Ascending aorta (tissue), 2 donors: ENCODE data around the gene MTG2. TPM values are rescaled to one million over a fixed set of nuclear protein-coding genes. Genes with fewer than 3 reads are reported as not detected.
"Not testable (repeated sequence)": the region's sequence is repeated elsewhere in the genome, so short reads cannot be mapped to it uniquely, and the experiment has no call there.

Experiments used
- DNase-seq, 2 donors: peaks; one replicate each; pipeline ENCODE4 v3.0.0-alpha.2; 2019; ENCODE audit warnings: low spot score in 2 of 2
- H3K27ac ChIP-seq, 2 donors: fragments of 200-600 bp; sonication (generic); one replicate each; pipeline ENCODE4 v1.5.1; 2016 to 2017; ENCODE audit warnings: mild to moderate bottlenecking in 1 of 2
- H3K27me3 ChIP-seq: fragments of 200-600 bp; sonication (generic); one replicate; pipeline ENCODE4 v1.5.1; 2017
- H3K36me3 ChIP-seq, 2 donors: fragments of 200-600 bp; sonication (generic); one replicate each; pipeline ENCODE4 v1.5.1; 2016
- H3K4me1 ChIP-seq, 2 donors: fragments of 200-600 bp; sonication (generic); one replicate each; pipeline ENCODE4 v1.5.1; 2016 to 2017; ENCODE audit warnings: mild to moderate bottlenecking in 1 of 2
- H3K4me3 ChIP-seq, 2 donors: fragments of 200-600 bp; sonication (generic); one replicate each; pipeline ENCODE4 v1.5.1; 2016 to 2017; ENCODE audit warnings: mild to moderate bottlenecking in 1 of 2
- H3K9me3 ChIP-seq, 2 donors: fragments of 200-600 bp; sonication (generic); one replicate each; pipeline ENCODE4 v1.5.1; 2016
- CTCF ChIP-seq, 3 experiments: fragments of 200-600 bp in 2 of 3; fragments of 450-650 bp in 1 of 3; sonication (generic) in 2 of 3; IDR thresholded peaks; one replicate each; pipeline ENCODE4 v1.5.1; 2016 to 2019; ENCODE audit warnings: antibody characterized with exemption in 3 of 3, mild to moderate bottlenecking in 1 of 3, moderate library complexity in 1 of 3
- intact Hi-C: fragments of 100-400 bp; cut with DNase I; formaldehyde crosslinking; loops from one replicate; pipeline ENCODE4 v1.15.1; 2023
- total RNA-seq: library from RNA; depleted of rRNA; stranded (reverse); fragments of >200 nt; gene quantifications from one replicate; pipeline ENCODE4 v1.1.0, GENCODE V29; 2016

Gene MTG2
- total RNA-seq, 1 donor from 2014 or later: 14.5 TPM

- no peak overlapping the region for H3K4me3 ChIP-seq
- H3K36me3 ChIP-seq: no peaks in the 10 kb centered on the region
- no peaks in the 10 kb centered on the region for H3K9me3 ChIP-seq
- no peaks in the 10 kb centered on the region for H3K27me3 ChIP-seq
- peaks cover 2 to 12% of the 10 kb centered on the region in 2 donors for H3K4me1 ChIP-seq
- no peak overlapping the region for H3K27ac ChIP-seq
- intact Hi-C loops: loop anchor here (10.0 kb wide), 1 partner anchor 228 kb away; no protein-coding TSS in a partner anchor
- TF ChIP-seq CTCF (IDR thresholded peaks at IDR 0.05): no peak
- DNase-seq: no peak
Observed at GRCh38 chr20:62147125-62147524, 35.7 kb upstream of the MTG2 start.

GRCh38 chr20:62147528-62147927 is 35.3 kb upstream of the MTG2 start:
- Histone ChIP-seq H3K4me3 (no peak overlapping the region), H3K9me3 (no peaks in the 10 kb centered on the region), H3K36me3 (no peaks in the 10 kb centered on the region), H3K4me1 (peaks cover 0 to 12% of the 10 kb centered on the region in 2 donors), H3K27me3 (no peaks in the 10 kb centered on the region), H3K27ac (no peak overlapping the region)
- no peak for TF ChIP-seq CTCF (IDR thresholded peaks at IDR 0.05)
- intact Hi-C loops: loop anchor here (10.0 kb wide), 1 partner anchor 227 kb away; no protein-coding TSS in a partner anchor
- no peak for DNase-seq

GRCh38 chr20:62148383-62148782 is 34.4 kb upstream of the MTG2 start:
- H3K4me3 ChIP-seq, H3K36me3 ChIP-seq, H3K27ac ChIP-seq, H3K27me3 ChIP-seq, DNase-seq, H3K9me3 ChIP-seq: not testable (repeated sequence)
- H3K4me1 ChIP-seq: peaks cover 0 to 12% of the 10 kb centered on the region in 2 donors
- intact Hi-C loops: loop anchor here (10.0 kb wide), 1 partner anchor 226 kb away; no protein-coding TSS in a partner anchor

DNA sequence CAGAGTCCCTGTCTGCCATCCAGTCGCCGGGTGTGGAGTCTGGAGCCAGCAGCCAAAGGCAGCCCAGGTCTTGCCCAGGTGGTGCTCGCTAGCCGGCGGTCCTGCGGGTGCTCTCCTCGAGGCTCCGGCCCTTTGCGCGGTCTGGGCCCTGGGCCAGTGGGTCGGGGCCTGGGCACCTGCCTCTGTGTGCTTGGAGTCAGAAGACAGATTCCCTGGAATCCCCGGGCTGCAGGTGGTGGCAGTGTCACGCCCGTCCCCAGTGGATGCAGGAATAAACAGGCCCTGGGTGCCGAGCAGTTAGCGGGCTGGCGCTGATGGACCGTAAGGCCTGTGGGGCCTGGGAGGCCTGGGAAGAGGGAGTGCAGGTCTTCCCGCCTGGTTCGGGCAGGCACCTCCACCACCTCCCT is 33.9 kb upstream of the MTG2 start:
- intact Hi-C loops: loop anchor here (10.0 kb wide), 1 partner anchor 226 kb away; no protein-coding TSS in a partner anchor
- DNase-seq: no peak

GRCh38 chr20:62149532-62150309 is 33.1 kb upstream of the MTG2 start:
- Histone ChIP-seq H3K27ac (no peak overlapping the region), H3K36me3 (peaks cover 0 to 4% of the 10 kb centered on the region in 2 donors), H3K4me3 (no peak overlapping the region), H3K4me1 (peaks cover 0 to 10% of the 10 kb centered on the region in 2 donors), H3K9me3 (no peaks in the 10 kb centered on the region), H3K27me3 (no peaks in the 10 kb centered on the region)
- TF ChIP-seq CTCF (IDR thresholded peaks at IDR 0.05): no peak
- no peak for DNase-seq
- intact Hi-C loops: loop anchor here (10.0 kb wide), 1 partner anchor 225 kb away; no protein-coding TSS in a partner anchor

More for the DNA sequence above, 33.9 kb upstream of the MTG2 start:
- Histone ChIP-seq H3K27me3 (no peaks in the 10 kb centered on the region), H3K4me1 (peaks cover 0 to 12% of the 10 kb centered on the region in 2 donors), H3K4me3 (no peak overlapping the region), H3K36me3 (no peaks in the 10 kb centered on the region), H3K27ac (no peak overlapping the region), H3K9me3 (no peaks in the 10 kb centered on the region)
- TF ChIP-seq CTCF (IDR thresholded peaks at IDR 0.05): no peak

- Histone ChIP-seq H3K27ac (no peak overlapping the region), H3K36me3 (peaks cover 0 to 4% of the 10 kb centered on the region in 2 donors), H3K27me3 (no peaks in the 10 kb centered on the region), H3K4me3 (no peak overlapping the region), H3K4me1 (peaks cover 0 to 5% of the 10 kb centered on the region in 2 donors), H3K9me3 (no peaks in the 10 kb centered on the region)
- intact Hi-C loops: no loop called here
- no peak for TF ChIP-seq CTCF (IDR thresholded peaks at IDR 0.05)
- DNase-seq: no peak
Observed at GRCh38 chr20:62150310-62150575, 32.6 kb upstream of the MTG2 start.
